GM19468 (cell line): ENCODE results near the gene CDH13.

Experiments used
- ATAC-seq: cut with Tn5 transposase; IDR thresholded peaks from one replicate; pipeline ENCODE4 v1.9.1; 2021; ENCODE audit warnings: mild to moderate bottlenecking, moderate library complexity, moderate number of reproducible peaks; ENCODE audit not compliant: unreplicated experiment; ENCODE audit errors: extremely low read depth

The CDH13 gene

DNA sequence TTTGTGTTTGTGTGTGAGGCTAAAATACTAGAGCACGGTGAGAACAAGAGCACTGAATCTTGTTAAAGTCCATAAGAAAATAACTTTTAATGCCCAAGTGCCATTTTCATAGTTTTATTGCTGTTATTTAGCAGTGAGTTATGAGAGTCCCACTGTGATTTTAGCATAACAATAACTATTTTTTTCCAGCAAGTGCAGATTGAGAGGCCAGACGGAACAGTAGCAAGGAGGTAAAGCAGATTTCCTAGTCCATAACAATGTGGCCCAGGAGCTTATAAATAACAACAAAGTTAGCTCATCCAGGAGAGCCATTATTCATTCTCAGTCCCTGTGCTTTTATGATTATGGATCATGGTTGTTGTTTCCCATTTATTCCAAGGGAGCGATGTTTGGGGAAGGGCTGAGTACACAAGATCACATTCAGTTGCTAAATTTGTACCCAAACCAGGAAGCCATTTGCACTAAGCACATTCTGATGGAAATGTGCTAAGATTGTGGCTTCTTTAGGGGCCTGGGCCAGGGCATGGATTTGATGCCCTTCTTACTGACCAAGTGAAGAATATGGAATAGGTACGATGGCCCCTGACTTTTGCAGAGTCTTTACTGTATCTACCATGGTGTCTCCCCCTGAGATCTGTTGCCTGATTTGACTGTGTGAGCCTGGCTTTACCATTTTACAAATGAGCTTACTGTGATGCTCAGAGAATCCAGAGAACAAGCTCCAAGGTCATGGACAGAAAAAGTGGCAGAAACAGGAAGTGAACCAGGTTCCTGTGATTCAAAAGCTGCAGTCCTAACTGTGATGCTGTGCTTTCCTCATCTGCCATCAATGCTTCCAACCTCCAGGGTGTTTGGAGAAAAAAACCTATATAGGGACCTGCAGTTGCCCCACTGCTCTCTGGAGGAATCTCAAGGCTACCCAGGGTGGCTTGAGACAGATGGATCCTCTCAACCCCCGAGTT is 976.3 kb downstream of the CDH13 start:
- no peak for ATAC-seq

DNA sequence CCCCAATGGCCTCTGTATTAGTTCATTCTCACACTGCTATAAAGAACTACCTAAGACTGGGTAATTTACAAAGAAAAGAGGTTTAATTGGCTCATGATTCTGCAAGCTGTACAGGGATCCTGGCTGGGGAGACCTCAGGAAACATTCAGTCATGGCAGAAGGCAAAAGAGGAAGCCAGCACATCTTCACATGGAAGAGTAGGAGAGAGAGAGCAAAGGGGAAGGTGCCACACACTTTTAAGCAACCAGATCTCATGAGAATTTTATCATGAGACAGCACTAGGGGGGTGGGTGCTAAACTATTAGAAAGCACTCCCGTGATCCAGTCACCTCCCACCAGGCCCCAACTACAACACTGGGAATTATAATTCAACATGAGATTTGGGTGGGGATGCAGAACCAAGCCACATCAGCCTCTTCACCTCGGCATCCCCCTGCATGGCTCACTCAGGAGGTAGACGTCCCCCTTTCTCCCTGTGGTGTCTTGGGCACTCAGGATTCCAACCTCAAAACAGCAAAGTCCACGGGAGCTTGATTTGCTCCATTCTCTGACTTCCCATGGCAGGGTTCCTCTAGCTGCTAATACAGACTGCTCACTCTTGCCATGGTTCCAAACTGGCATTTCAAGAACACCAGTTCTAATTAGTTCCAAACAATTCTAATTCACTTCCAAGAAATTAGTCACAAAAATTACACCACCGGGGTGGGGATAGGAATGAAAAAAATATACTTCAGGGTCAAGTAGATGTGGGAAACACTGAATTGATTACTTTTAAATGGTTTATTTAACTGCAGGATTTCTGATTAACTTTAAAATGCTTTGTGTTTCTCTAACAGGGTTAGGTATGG is 977.2 kb downstream of the CDH13 start:
- no peak for ATAC-seq

DNA sequence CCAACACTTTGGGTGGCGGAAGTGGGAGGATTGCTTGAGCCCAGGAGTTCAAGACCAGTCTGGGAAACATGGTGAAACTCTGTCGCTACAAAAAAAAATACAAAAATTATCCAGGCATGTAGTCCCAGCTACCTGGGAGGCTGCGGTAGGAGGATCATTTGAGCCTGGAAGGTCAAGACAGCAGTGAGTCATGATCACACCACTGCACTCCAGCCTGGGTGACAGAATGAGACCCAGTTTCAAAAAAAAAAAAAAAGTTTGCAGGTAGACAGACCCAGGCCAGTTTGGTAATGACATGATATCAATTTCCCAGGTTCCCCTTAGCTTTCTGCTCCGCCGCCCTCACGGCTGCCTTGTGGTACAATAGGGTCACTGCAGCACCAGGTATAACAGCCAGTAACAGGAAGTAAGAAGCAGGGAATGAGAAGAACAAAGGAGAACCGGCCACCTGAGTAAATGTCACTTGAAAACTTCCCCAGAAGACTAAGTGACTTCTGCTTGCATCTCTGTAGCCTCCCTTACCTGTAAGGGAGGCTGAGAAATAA is 979.8 kb downstream of the CDH13 start:
- no peak for ATAC-seq

DNA sequence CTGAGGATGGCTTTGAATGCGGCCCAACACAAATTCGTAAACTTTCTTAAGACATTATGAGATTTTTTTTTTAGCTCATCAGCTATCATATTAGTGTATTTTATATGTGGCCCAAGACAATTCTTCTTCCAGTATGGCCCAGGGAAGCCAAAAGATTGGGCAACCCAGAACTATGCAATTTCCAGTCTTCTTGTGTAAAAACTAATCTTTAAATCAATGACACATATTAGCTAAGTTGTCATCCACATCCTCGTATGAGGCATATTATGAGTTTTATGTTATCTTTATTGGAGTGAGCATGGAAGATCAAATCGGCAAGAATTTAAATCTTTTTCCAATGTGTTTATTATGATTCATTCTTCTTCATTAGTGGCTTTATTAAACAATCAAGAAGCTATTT is 982.4 kb downstream of the CDH13 start:
- ATAC-seq, result no peak

DNA sequence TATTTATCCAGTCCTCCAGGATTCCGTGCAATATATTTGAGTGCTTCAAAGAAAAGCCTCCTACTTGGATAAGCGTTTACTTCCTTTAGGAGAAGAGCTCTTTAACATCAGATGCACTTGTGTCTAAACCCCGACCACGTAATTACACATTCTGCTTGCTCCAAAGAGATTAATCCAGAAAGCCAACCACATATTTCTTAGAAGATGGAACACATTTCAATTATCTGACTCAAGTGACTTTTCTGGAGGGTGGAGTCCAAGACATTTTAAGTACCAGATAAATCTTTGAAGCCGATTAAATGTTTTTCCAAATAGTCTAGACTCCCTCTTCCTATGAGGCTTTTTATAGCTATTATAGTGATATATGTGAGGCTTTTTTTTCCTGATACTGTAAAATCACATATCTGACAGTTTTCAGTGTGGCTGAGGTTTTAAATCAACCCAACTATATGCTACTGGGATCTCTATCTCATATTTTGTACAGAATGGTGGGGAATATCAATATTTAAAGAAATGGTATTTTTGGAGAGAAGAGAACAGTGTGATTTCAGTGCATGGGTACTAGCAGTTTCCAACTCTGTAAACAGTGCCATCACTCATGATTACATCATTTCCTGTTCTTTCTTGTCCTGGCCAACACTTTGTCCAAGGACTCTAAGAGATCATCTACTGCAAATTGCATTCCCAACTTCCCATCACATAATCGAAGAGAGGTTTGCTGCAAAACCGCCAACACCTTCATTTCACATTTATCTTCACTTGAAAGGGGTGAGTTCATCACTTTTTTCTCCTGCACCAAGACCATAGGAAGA is 988.6 kb downstream of the CDH13 start:
- ATAC-seq, result no peak

GRCh38 chr16:83615953-83616350 is 989.2 kb downstream of the CDH13 start:
- ATAC-seq, result no peak

GRCh38 chr16:83619381-83620150 is 992.8 kb downstream of the CDH13 start:
- no peak for ATAC-seq

GRCh38 chr16:83622010-83622409 is 995.2 kb downstream of the CDH13 start:
- ATAC-seq, result no peak

- ATAC-seq, result no peak
These were observed 996.4 kb downstream of the CDH13 start for GRCh38 chr16:83623091-83623730.

- ATAC-seq, result no peak
These were observed 997.1 kb downstream of the CDH13 start for GRCh38 chr16:83623892-83624291.

- ATAC-seq, result no peak
These were observed 997.8 kb downstream of the CDH13 start for GRCh38 chr16:83624429-83625120.

DNA sequence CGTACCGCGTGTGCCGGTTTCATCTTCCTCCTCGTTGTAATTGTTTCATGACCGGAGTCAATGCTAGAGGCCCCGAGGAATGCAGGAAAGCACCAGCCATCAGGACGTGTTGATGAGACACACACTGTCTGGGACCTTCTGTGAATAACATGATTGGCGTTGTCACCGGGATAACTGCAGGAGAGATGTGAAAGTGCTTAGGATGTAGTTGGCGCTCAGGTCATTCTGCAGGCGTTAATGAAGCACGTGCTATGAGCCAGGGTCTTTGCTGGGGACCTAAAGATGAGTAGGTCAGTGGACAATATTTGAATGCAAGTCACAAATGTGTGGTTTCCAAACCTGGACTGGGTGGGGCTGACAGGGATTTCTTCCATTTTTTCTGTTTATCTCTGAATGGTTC is 999.4 kb downstream of the CDH13 start:
- no peak for ATAC-seq

DNA sequence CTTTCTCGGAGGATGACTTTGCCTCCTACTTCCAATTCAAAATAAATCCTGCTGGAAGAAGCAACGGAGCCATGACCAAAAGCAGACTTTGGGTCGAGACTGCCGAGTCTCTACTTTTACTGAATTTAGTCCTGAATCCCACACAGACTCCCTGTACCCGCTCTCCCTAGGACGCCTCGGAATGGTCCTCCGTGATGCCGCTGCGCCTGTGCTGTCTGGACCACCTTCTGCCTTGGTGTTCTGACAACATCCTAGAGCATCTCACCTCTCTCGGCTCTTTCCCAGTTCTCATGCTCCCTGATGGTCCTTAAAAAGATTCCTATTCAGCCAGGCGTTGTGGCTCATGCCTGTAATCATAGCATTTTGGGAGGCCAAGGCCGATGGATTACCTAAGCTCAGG is 999.9 kb downstream of the CDH13 start:
- ATAC-seq, result no peak

DNA sequence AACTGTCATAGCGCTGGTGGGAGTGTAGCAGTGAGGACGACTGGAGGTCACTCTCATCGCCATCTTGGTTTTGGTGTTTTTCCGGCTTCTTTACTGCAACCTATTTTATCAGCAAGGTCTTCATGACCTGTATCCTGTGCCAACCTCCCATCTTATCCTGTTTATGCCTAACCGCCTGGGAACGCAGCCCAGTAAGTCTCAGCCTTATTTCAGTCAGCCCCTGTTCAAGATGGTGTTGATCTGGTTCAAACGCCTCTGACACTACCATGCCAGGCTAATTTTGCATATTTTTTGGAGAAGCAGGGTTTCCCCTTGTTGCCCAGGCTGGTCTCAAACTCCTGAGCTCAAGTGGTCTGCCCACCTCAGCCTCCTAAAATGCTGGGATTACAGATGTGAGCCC is 1001.2 kb downstream of the CDH13 start:
- no peak for ATAC-seq

- ATAC-seq, result no peak
These were observed 1002.7 kb downstream of the CDH13 start for GRCh38 chr16:83629426-83629825.

GRCh38 chr16:83629836-83630235 is 1003.1 kb downstream of the CDH13 start:
- ATAC-seq, result no peak

DNA sequence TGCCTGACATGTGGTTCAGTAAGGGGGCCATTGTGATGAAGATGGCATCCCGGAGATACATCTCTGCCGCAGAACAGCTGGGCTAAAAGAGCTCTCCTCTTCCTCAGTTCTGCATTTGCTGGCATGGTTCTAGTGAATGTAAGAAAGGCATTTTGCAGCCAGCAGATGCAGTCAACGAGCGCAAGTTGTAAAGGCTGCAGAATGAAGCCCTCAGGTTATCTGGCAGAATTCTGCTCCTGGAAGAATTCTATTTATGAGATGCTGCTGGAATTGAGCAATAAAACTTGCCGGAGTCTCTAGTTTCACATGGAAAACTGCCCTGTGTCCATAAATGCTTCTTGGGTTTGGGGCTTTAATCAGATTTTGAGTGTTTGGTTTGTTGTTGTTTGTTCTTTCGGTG is 1004.2 kb downstream of the CDH13 start:
- no peak for ATAC-seq

- ATAC-seq, result no peak
These were observed 1006.5 kb downstream of the CDH13 start for GRCh38 chr16:83633286-83633685.
